Gastrocnemius medialis (tissue), 4 donors: ENCODE data around the gene TMEM217. TPM values are rescaled to one million over a fixed set of nuclear protein-coding genes. Genes with fewer than 3 reads are reported as not detected.

Source experiments
- ATAC-seq, 2 donors: fragments of 150-250 bp; one replicate each; pipeline ENCODE4 v1.9.1; 2016
- DNase-seq, 2 donors: peaks; one replicate each; pipeline ENCODE4 v3.0.0-alpha.2; 2019
- H3K27ac ChIP-seq, 4 donors: fragments of 200-600 bp; sonication (generic); 1 replicate in 1 of 4; 2 replicates in 3 of 4; pipeline ENCODE4 v1.5.1; 2016 to 2018; ENCODE audit warnings: mild to moderate bottlenecking in 2 of 4, moderate library complexity in 1 of 4
- H3K27me3 ChIP-seq, 3 donors: fragments of 200-600 bp; sonication (generic) in 2 of 3; 1 replicate in 1 of 3; 2 replicates in 2 of 3; pipeline versions ENCODE4 v1.5.1 to v1.6.0; 2016 to 2019; ENCODE audit warnings: mild to moderate bottlenecking in 1 of 3, moderate library complexity in 1 of 3
- H3K36me3 ChIP-seq, 2 donors: fragments of 200-600 bp; sonication (generic) in 1 of 2; one replicate each; pipeline ENCODE4 v1.5.1; 2017 to 2018
- H3K4me1 ChIP-seq, 2 donors: fragments of 200-600 bp; sonication (generic) in 1 of 2; one replicate each; pipeline ENCODE4 v1.5.1; 2016 to 2017; ENCODE audit warnings: mild to moderate bottlenecking in 2 of 2
- H3K4me3 ChIP-seq, 4 donors: fragments of 200-600 bp; sonication (generic) in 3 of 4; 1 replicate in 1 of 4; 2 replicates in 3 of 4; pipeline ENCODE4 v1.5.1; 2016 to 2019; ENCODE audit warnings: mild to moderate bottlenecking in 2 of 4
- H3K9me3 ChIP-seq, 3 donors: fragments of 200-600 bp; sonication (generic) in 2 of 3; 1 replicate in 1 of 3; 2 replicates in 2 of 3; pipeline ENCODE4 v1.5.1; 2016 to 2019
- CTCF ChIP-seq, 5 experiments: fragments of 450-650 bp in 3 of 5; fragments of 200-600 bp in 2 of 5; sonication (generic) in 2 of 5; IDR thresholded peaks in 4 of 5; conservative IDR thresholded peaks in 1 of 5; 1 replicate in 4 of 5; 2 replicates in 1 of 5; pipeline ENCODE4 v1.5.1; 2016 to 2019; ENCODE audit warnings: antibody characterized with exemption in 5 of 5, mild to moderate bottlenecking in 3 of 5, moderate library complexity in 3 of 5
- POLR2A ChIP-seq, 2 donors: fragments of 450-650 bp; IDR thresholded peaks; one replicate each; pipeline ENCODE4 v1.6.1; 2017; ENCODE audit warnings: antibody characterized with exemption in 2 of 2, mild to moderate bottlenecking in 2 of 2, moderate library complexity in 2 of 2
- in situ Hi-C, 4 donors: fragments of 200-750 bp; cut with MboI; loops; one replicate each; pipeline versions ENCODE4 v1.15.0 to v1.8.0; 2017; ENCODE audit warnings: low sequenced_read_pairs in 4 of 4
- intact Hi-C: fragments of 100-400 bp; cut with DNase I; formaldehyde crosslinking; loops from one replicate; pipeline ENCODE4 v1.15.1; 2023; ENCODE audit warnings: low total_unique reads
- total RNA-seq, 4 donors: library from RNA; depleted of rRNA; stranded (reverse); fragments of >200 nt; gene quantifications; one replicate each; pipeline versions ENCODE4 v1.1.0 to v1.2.3, GENCODE V29; 2016

Gene TMEM217
- total RNA-seq, 4 donors from 2014 or later: 0.22 TPM; not detected in 3

DNA sequence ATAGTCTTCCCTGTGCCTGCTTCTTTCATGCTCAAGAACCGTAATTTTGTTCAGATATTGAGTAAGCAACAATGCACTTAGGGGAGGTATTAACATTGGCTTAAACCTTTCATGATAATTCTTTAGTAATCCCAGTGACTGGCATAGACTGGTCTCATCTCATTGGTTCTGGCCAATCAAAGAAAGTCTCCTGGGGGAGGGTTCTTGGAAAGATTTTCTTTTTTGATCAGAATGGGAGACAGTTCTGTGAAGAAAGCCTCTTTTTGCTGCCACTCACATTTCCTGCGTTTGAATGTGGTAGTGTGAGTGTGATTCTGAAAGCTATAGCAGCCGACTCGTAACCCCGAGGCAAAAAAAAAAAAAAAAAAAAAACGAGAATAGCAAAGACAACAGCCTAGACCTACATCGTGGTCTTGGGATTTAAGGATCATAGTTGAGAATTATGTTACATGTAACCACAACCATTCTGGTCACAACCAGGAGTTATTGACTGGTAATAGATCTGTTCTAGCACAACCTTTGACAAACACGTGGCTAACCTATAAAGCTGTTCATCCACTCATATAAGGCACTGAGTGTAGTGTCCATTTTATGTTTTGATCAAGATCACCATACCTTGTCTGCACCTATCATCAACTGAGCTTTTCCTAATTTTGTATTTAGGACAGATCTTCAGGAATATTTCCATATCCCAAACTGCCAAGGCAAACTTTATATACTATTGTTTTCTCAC is 15.1 kb upstream of the TMEM217 start:
- H3K4me3 ChIP-seq: no peak overlapping the region
- DNase-seq (no peak), ATAC-seq (no peak)
- H3K27me3 ChIP-seq: no peaks in the 10 kb centered on the region
- H3K9me3 ChIP-seq: no peaks in the 10 kb centered on the region
- intact Hi-C loops (no loop called here), in situ Hi-C loops (no loop called here)
- peaks cover 0 to 7% of the 10 kb centered on the region in 2 donors for H3K36me3 ChIP-seq
- no peak for TF ChIP-seq CTCF (IDR thresholded peaks at IDR 0.05 in 4 of 5, conservative IDR thresholded peaks at IDR 0.05 in 1 of 5)
- no peak for TF ChIP-seq POLR2A (IDR thresholded peaks at IDR 0.05)
- peak overlapping the region in 2 of 4 donors; percentile 29 to 79 for H3K27ac ChIP-seq
- H3K4me1 ChIP-seq: peaks cover 53 to 59% of the 10 kb centered on the region in 2 donors

DNA sequence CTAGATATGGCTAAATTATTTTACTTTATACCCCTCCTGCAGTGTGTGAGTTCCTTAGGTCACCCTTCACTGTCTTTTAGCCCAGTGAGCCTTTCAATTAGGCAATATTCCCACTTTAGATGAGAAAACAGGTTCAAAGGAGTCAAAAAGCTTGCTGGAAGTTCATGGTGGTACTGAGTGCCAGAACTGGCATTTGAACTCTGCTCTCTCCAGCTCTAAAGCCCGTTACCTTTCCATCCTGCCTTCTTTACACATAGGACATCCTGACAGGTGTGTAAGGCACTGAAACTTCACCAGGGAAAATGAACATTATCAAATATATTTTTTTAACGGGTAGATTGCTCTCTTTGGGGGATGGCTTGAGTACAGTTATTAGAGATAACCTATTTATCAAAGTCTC is 11.2 kb upstream of the TMEM217 start:
- H3K36me3 ChIP-seq: peaks cover 0 to 7% of the 10 kb centered on the region in 2 donors
- intact Hi-C loops: no loop called here
- ATAC-seq (no peak), DNase-seq (no peak)
- H3K27me3 ChIP-seq: no peaks in the 10 kb centered on the region
- H3K27ac ChIP-seq: no peak overlapping the region
- no peak overlapping the region for H3K4me3 ChIP-seq
- in situ Hi-C loops: no loop called here
- H3K4me1 ChIP-seq: peaks cover 36 to 37% of the 10 kb centered on the region in 2 donors
- H3K9me3 ChIP-seq: no peaks in the 10 kb centered on the region
- TF ChIP-seq POLR2A (IDR thresholded peaks at IDR 0.05): no peak
- no peak for TF ChIP-seq CTCF (IDR thresholded peaks at IDR 0.05 in 4 of 5, conservative IDR thresholded peaks at IDR 0.05 in 1 of 5)

DNA sequence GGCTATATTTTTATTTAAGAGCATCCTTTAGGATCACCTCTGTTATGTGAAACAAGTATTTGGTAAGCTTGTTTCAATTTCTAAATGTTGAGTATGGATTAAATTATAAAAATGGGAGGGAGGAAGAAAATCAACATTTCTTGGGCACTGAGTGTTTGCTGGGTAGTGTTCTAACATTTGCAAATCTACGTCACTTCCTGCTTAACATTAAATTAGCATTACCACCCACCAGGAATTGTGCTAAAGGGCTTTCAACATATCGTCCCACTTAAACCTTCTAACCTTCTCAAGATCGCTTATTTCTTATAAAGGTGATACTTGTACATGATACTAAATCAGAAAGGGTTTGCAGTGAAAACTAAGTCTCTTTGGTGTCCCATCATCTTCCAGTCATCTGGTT is 7.9 kb upstream of the TMEM217 start:
- no peaks in the 10 kb centered on the region for H3K9me3 ChIP-seq
- ATAC-seq (no peak), DNase-seq (no peak)
- H3K27me3 ChIP-seq: no peaks in the 10 kb centered on the region
- H3K4me3 ChIP-seq: no peak overlapping the region
- peaks cover 34 to 43% of the 10 kb centered on the region in 2 donors for H3K4me1 ChIP-seq
- H3K27ac ChIP-seq: no peak overlapping the region
- in situ Hi-C loops: no loop called here
- H3K36me3 ChIP-seq: peaks cover 0 to 7% of the 10 kb centered on the region in 2 donors
- TF ChIP-seq POLR2A (IDR thresholded peaks at IDR 0.05) (no peak), CTCF (IDR thresholded peaks at IDR 0.05 in 4 of 5, conservative IDR thresholded peaks at IDR 0.05 in 1 of 5) (no peak)
- intact Hi-C loops: no loop called here

- intact Hi-C loops (no loop called here), in situ Hi-C loops (no loop called here)
- no peak overlapping the region for H3K4me3 ChIP-seq
- DNase-seq: no peak
- H3K27ac ChIP-seq: peak overlapping the region in 3 of 4 donors; percentile 12 to 32 (median 20)
- H3K27me3 ChIP-seq: no peaks in the 10 kb centered on the region
- H3K36me3 ChIP-seq: peaks cover 0 to 5% of the 10 kb centered on the region in 2 donors
- TF ChIP-seq CTCF (IDR thresholded peaks at IDR 0.05 in 4 of 5, conservative IDR thresholded peaks at IDR 0.05 in 1 of 5) (no peak), POLR2A (IDR thresholded peaks at IDR 0.05) (no peak)
- no peaks in the 10 kb centered on the region for H3K9me3 ChIP-seq
- no peak for ATAC-seq
- peaks cover 28 to 39% of the 10 kb centered on the region in 2 donors for H3K4me1 ChIP-seq
These were observed 7.1 kb upstream of the TMEM217 start for GRCh38 chr6:37265001-37265400.
